Sigmoid colon (tissue), 4 donors: Measurements from ENCODE around the gene CCSER1.

Experiments used
- EP300 ChIP-seq, 4 donors: sonication (generic); formaldehyde crosslinking; IDR thresholded peaks; one replicate each; pipeline ENCODE4 v1.6.1; 2017; ENCODE audit warnings: antibody characterized with exemption in 4 of 4
- TF ChIP-seq, protein P1 (sequence below), 4 experiments: fragments of 450-650 bp in 3 of 4; fragments of 200-600 bp in 1 of 4; IDR thresholded peaks; one replicate each; pipeline ENCODE4 v1.5.1; 2016 to 2019; ENCODE audit warnings: antibody characterized with exemption in 4 of 4, mild to moderate bottlenecking in 3 of 4, moderate library complexity in 2 of 4

- TF ChIP-seq, protein P1, sequence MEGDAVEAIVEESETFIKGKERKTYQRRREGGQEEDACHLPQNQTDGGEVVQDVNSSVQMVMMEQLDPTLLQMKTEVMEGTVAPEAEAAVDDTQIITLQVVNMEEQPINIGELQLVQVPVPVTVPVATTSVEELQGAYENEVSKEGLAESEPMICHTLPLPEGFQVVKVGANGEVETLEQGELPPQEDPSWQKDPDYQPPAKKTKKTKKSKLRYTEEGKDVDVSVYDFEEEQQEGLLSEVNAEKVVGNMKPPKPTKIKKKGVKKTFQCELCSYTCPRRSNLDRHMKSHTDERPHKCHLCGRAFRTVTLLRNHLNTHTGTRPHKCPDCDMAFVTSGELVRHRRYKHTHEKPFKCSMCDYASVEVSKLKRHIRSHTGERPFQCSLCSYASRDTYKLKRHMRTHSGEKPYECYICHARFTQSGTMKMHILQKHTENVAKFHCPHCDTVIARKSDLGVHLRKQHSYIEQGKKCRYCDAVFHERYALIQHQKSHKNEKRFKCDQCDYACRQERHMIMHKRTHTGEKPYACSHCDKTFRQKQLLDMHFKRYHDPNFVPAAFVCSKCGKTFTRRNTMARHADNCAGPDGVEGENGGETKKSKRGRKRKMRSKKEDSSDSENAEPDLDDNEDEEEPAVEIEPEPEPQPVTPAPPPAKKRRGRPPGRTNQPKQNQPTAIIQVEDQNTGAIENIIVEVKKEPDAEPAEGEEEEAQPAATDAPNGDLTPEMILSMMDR (IDR thresholded peaks at IDR 0.05), result no peak
- no peak for TF ChIP-seq EP300 (IDR thresholded peaks at IDR 0.05)
Measured at GRCh38 chr4:91630764-91631163, 1503.6 kb downstream of the CCSER1 start.
